ENCODE results near the gene LETM1. TPM values are rescaled to one million over a fixed set of nuclear protein-coding genes. Genes with fewer than 3 reads are reported as not detected.

The LETM1 gene
- total RNA-seq, 2 experiments from 2014 or later, result 58.3 to 66.8 TPM

DNA sequence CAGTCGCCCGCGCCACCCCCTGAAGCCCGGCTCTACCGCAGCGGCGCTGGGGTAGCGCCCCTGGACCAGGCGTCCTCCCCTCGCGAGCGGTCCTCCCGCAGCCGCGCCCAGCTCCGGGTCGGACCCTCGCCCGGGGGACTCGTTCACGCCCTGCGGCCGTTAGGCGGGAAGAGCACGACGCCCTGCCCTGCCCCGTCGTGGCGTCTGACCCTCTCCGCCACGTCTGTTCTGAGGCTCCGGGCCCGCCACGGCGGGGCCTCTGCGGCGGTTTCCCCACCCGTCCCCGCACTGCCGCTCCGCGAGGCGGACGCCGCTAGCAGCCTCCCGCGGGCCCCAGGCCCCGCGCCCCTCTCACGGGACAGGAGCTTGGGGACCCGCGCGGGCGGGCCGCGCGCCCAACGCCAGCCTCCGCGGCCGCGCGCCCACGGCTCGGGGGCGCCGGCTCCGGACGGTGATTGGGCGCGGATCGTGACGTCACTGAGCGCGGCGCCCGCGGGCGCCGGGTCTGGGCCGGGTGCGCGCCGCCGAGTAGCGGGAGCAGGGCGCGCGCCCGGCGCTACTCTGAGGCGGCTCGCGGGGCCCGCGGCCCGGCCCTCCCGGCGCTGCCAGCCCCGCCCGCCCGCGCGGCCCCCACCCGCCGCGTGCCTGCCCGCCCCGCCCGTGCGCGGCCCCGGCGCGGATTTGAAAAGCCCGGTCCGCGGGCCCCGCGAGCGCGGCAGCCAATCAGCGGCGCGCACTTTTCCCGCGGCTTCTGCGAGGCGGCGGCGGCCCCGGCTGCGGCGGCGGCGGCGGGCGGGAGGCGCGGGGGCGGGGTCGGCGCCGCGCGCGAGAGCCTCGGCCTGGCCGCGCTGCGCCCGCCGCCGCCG is 14.9 kb upstream of the LETM1 start, which contains the start of gene NSD2:
Gene NSD2 (plus strand): TSS at position 816 of the 866 bp plus-strand sequence. CDS start 29,262 bp downstream, outside the sequence.
- peak within 1 kb of the TSS; percentile 88 for H3K27ac ChIP-seq (ENCODE audit: low read depth, low read length, poor library complexity, severe bottlenecking)
- peak within 1 kb of the TSS; percentile 89 for H3K4me2 ChIP-seq (ENCODE audit: low read length)
- peaks cover 33% of the 10 kb centered on the region for H3K4me1 ChIP-seq (ENCODE audit: insufficient read depth, low read length, poor library complexity, severe bottlenecking)
- peaks cover 18% of the 10 kb centered on the region; the same call in 1 of the 2 replicates for H3K36me3 ChIP-seq (ENCODE audit: insufficient read depth, low read length)
- H2AFZ ChIP-seq (ENCODE audit: low read length), result peak within 1 kb of the TSS; percentile 31; the same call in 1 of the 2 replicates
- no peaks in the 10 kb centered on the region for H3K9me3 ChIP-seq (ENCODE audit: low read length)
- no TSS peak for BruUV-seq (replicated peaks)
- ChIA-PET CTCF (ENCODE audit: unreplicated experiment) (no interaction called here), POLR2A (interaction anchor here (0.7 to 1.7 kb wide), 4 partner anchors 9 to 16 kb away, joined by 3 to 4 read pairs (median 4); no protein-coding TSS in a partner anchor)
- H3K4me3 ChIP-seq (ENCODE audit: low read depth, low read length, poor library complexity, severe bottlenecking), result peak within 1 kb of the TSS; percentile 94
- intact Hi-C loops (cut with micrococcal nuclease; ENCODE audit: unreplicated experiment), result loop anchor here (1.0 to 2.0 kb wide), 3 partner anchors 15 to 622 kb away; partner anchors contain the start of genes CTBP1, LETM1 and SLBP
- no peak for TF ChIP-seq EZH2phosphoT487 (IDR thresholded peaks at IDR 0.05; ENCODE audit: borderline replicate concordance, low read depth, low read length)
- TF ChIP-seq, protein P1, sequence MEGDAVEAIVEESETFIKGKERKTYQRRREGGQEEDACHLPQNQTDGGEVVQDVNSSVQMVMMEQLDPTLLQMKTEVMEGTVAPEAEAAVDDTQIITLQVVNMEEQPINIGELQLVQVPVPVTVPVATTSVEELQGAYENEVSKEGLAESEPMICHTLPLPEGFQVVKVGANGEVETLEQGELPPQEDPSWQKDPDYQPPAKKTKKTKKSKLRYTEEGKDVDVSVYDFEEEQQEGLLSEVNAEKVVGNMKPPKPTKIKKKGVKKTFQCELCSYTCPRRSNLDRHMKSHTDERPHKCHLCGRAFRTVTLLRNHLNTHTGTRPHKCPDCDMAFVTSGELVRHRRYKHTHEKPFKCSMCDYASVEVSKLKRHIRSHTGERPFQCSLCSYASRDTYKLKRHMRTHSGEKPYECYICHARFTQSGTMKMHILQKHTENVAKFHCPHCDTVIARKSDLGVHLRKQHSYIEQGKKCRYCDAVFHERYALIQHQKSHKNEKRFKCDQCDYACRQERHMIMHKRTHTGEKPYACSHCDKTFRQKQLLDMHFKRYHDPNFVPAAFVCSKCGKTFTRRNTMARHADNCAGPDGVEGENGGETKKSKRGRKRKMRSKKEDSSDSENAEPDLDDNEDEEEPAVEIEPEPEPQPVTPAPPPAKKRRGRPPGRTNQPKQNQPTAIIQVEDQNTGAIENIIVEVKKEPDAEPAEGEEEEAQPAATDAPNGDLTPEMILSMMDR (conservative IDR thresholded peaks at IDR 0.05; ENCODE audit: low read length), result no peak
- H3K9me2 ChIP-seq (ENCODE audit: insufficient read depth, low read length), result no peaks in the 10 kb centered on the region
- peaks cover 24% of the 10 kb centered on the region for H4K20me1 ChIP-seq (ENCODE audit: insufficient read depth, low read length)
- H3K79me2 ChIP-seq (ENCODE audit: insufficient read depth, low read depth, low read length), result peaks cover 39% of the 10 kb centered on the region
- DNase-seq (ENCODE audit: low spot score), result peak; percentile 94

DNA sequence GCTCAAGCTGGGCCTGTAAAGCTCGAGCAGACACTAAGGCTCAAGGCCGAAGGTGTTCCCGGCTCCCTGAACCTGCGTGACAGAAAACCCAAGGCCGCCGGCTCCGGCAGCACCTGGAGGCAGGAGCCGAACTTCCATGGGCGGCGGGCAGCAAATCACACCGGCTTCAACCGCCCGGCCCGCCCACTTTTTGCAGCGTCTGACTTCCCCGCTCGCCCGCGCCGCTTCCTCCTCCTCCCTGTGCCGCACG is 14.3 kb upstream of the LETM1 start:
- no TSS peak for BruUV-seq (replicated peaks)
- peaks cover 34% of the 10 kb centered on the region for H3K79me2 ChIP-seq (ENCODE audit: insufficient read depth, low read depth, low read length)
- H4K20me1 ChIP-seq (ENCODE audit: insufficient read depth, low read length), result peaks cover 24% of the 10 kb centered on the region
- DNase-seq (ENCODE audit: low spot score), result peak; percentile 88
- peaks cover 33% of the 10 kb centered on the region for H3K4me1 ChIP-seq (ENCODE audit: insufficient read depth, low read length, poor library complexity, severe bottlenecking)
- no peaks in the 10 kb centered on the region for H3K9me3 ChIP-seq (ENCODE audit: low read length)
- peaks cover 18% of the 10 kb centered on the region; the same call in 1 of the 2 replicates for H3K36me3 ChIP-seq (ENCODE audit: insufficient read depth, low read length)
- H3K9me2 ChIP-seq (ENCODE audit: insufficient read depth, low read length), result no peaks in the 10 kb centered on the region
- intact Hi-C loops (cut with micrococcal nuclease; ENCODE audit: unreplicated experiment), result loop anchor here (1.0 to 2.0 kb wide), 3 partner anchors 14 to 621 kb away; partner anchors contain the start of genes CTBP1, LETM1 and SLBP
- ChIA-PET POLR2A (interaction anchor here (0.7 to 1.7 kb wide), 3 partner anchors 9 to 15 kb away, joined by 3 to 4 read pairs (median 3); no protein-coding TSS in a partner anchor), CTCF (ENCODE audit: unreplicated experiment) (no interaction called here)
- peak overlapping the region; percentile 75 for H3K4me2 ChIP-seq (ENCODE audit: low read length)
- peak overlapping the region; percentile 77 for H3K4me3 ChIP-seq (ENCODE audit: low read depth, low read length, poor library complexity, severe bottlenecking)
- no peak for TF ChIP-seq EZH2phosphoT487 (IDR thresholded peaks at IDR 0.05; ENCODE audit: borderline replicate concordance, low read depth, low read length)
- TF ChIP-seq, protein P1 (conservative IDR thresholded peaks at IDR 0.05; ENCODE audit: low read length), result no peak
- peak overlapping the region; percentile 88 for H3K27ac ChIP-seq (ENCODE audit: low read depth, low read length, poor library complexity, severe bottlenecking)
- peak overlapping the region; percentile 31; the same call in 1 of the 2 replicates for H2AFZ ChIP-seq (ENCODE audit: low read length)

All from OCI-LY7 (cell line).